ENCODE data around the gene SPNS2. TPM values are rescaled to one million over a fixed set of nuclear protein-coding genes. Genes with fewer than 3 reads are reported as not detected.

SPNS2 gene
- polyA plus RNA-seq, 1 donor (not counting 4 experiments of a cell fraction or from before 2014, with no cell fraction given) = 0.10 TPM

- Histone ChIP-seq H3K9ac (ENCODE audit: control insufficient read depth, extremely low read depth, insufficient read depth, low read length) (no peak overlapping the region), H3K9me3 (ENCODE audit: control insufficient read depth, low read depth, low read length) (no peaks in the 10 kb centered on the region), H3K79me2 (ENCODE audit: control insufficient read depth, insufficient read depth, low read length) (no peaks in the 10 kb centered on the region), H3K27me3 (ENCODE audit: control insufficient read depth, extremely low read depth, insufficient read depth, low read length) (no peaks in the 10 kb centered on the region), H3K4me3 (ENCODE audit: control insufficient read depth in 2 of 3, extremely low read depth in 1 of 3, insufficient read depth in 2 of 3, low read depth in 1 of 3, low read length in 3 of 3) (no peak overlapping the region), H3K36me3 (ENCODE audit: control insufficient read depth in 2 of 2, extremely low read depth in 1 of 2, insufficient read depth in 2 of 2, low read length in 2 of 2) (peaks cover 42 to 47% of the 10 kb centered on the region in 2 experiments), H2AFZ (ENCODE audit: control insufficient read depth, low read length) (no peak overlapping the region), H3K9me1 (ENCODE audit: control insufficient read depth, extremely low read depth, insufficient read depth, low read length) (no peaks in the 10 kb centered on the region), H3K4me2 (ENCODE audit: control insufficient read depth, extremely low read depth, insufficient read depth, low read depth, low read length) (no peak overlapping the region), H4K20me1 (ENCODE audit: control insufficient read depth, extremely low read depth, insufficient read depth, low read length) (peaks cover 19% of the 10 kb centered on the region), H3K27ac (ENCODE audit: control insufficient read depth, insufficient read depth, low read length) (no peak overlapping the region), H3K4me1 (ENCODE audit: control insufficient read depth, extremely low read depth, insufficient read depth, low read length) (peaks cover 7% of the 10 kb centered on the region)
- dilution Hi-C loops (cut with MboI; ENCODE audit: extremely low pct_ligation_motif_present, low sequenced_read_pairs) = no loop called here
- DNase-seq (ENCODE audit: low read depth, low spot score) (no peak), FAIRE-seq (no peak)
- TF ChIP-seq EZH2 (IDR thresholded peaks at IDR 0.05; ENCODE audit: low read length) (no peak), CTCF (optimal IDR thresholded peaks at IDR 0.05 in 1 of 3, IDR thresholded peaks at IDR 0.05 in 1 of 3, conservative IDR thresholded peaks at IDR 0.05 in 1 of 3; ENCODE audit: extremely low read depth in 1 of 3, insufficient read depth in 2 of 3, low read length in 3 of 3) (peak in 1 of 3 experiments; percentile 22)
Measured at GRCh38 chr17:4540224-4540651, 41.6 kb downstream of the SPNS2 start.

GRCh38 chr17:4540687-4541327 is 42.1 kb downstream of the SPNS2 start:
- H3K9ac ChIP-seq (ENCODE audit: control insufficient read depth, extremely low read depth, insufficient read depth, low read length) = no peak overlapping the region
- no peak overlapping the region for H3K4me2 ChIP-seq (ENCODE audit: control insufficient read depth, extremely low read depth, insufficient read depth, low read depth, low read length)
- H3K4me1 ChIP-seq (ENCODE audit: control insufficient read depth, extremely low read depth, insufficient read depth, low read length) = peaks cover 7% of the 10 kb centered on the region
- TF ChIP-seq CTCF (optimal IDR thresholded peaks at IDR 0.05 in 1 of 3, IDR thresholded peaks at IDR 0.05 in 1 of 3, conservative IDR thresholded peaks at IDR 0.05 in 1 of 3; ENCODE audit: extremely low read depth in 1 of 3, insufficient read depth in 2 of 3, low read length in 3 of 3) (no peak), EZH2 (IDR thresholded peaks at IDR 0.05; ENCODE audit: low read length) (no peak)
- no peaks in the 10 kb centered on the region for H3K27me3 ChIP-seq (ENCODE audit: control insufficient read depth, extremely low read depth, insufficient read depth, low read length)
- H3K9me1 ChIP-seq (ENCODE audit: control insufficient read depth, extremely low read depth, insufficient read depth, low read length) = no peaks in the 10 kb centered on the region
- peaks cover 19% of the 10 kb centered on the region for H4K20me1 ChIP-seq (ENCODE audit: control insufficient read depth, extremely low read depth, insufficient read depth, low read length)
- no peak overlapping the region for H2AFZ ChIP-seq (ENCODE audit: control insufficient read depth, low read length)
- DNase-seq (ENCODE audit: low read depth, low spot score) = no peak
- H3K9me3 ChIP-seq (ENCODE audit: control insufficient read depth, low read depth, low read length) = no peaks in the 10 kb centered on the region
- dilution Hi-C loops (cut with MboI; ENCODE audit: extremely low pct_ligation_motif_present, low sequenced_read_pairs) = no loop called here
- H3K79me2 ChIP-seq (ENCODE audit: control insufficient read depth, insufficient read depth, low read length) = no peaks in the 10 kb centered on the region
- FAIRE-seq = no peak
- H3K27ac ChIP-seq (ENCODE audit: control insufficient read depth, insufficient read depth, low read length) = no peak overlapping the region
- peaks cover 46 to 50% of the 10 kb centered on the region in 2 experiments for H3K36me3 ChIP-seq (ENCODE audit: control insufficient read depth in 2 of 2, extremely low read depth in 1 of 2, insufficient read depth in 2 of 2, low read length in 2 of 2)
- no peak overlapping the region for H3K4me3 ChIP-seq (ENCODE audit: control insufficient read depth in 2 of 3, extremely low read depth in 1 of 3, insufficient read depth in 2 of 3, low read depth in 1 of 3, low read length in 3 of 3)
